Measurements from ENCODE around the gene RALGPS1.
A peak's percentile ranks its signal among the peaks of the same experiment; 100 is the strongest.

RALGPS1 gene

DNA sequence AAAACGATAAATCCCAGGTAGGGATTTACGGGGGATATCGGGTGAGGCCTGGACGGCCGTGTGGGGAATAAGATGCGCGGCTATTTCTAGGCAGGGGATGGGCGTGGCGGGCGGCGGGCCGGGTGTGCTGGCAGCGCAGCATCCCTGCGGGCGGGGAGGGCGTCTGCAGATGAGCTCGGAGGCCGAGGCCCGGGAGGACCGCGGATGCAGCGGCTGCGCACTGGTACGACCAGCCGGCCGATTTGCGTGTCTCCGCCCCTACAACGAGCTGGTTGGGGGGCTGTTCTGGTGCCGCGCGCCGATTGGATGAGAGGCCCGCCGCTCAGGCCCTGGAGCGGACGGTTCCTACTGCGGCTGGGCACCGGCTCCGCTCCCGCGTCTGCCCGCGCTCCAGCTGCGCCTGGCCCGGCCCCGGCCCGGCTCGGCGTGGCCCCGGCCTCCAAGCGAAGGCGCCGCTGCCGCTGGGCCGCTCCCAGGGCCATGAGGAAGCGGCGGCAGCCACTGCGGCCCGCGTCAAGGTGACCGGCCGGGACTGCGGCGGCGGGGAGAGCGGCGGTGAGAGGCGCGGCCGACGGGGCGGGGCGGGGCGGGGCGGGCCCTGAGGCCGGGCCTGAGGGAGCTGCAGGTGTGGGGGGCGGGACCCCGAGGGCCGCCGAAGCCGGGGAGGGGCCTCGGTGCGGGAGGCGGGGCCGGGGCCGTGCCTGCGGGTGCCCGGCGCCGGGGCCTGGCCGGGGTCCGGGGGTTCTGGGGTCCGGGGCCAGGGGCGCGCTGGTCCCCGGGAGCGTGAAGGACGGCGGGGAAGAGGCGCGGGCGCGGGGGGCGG lies at the start of gene RALGPS1:
Gene RALGPS1, plus strand, starts transcription at position 325 of the 823 bp plus-strand sequence. CDS start 47,508 bp downstream, outside the sequence.
- peak; percentile 70 for DNase-seq (ENCODE audit: low read depth)

- DNase-seq (ENCODE audit: low read depth), result no peak
Observed at GRCh38 chr9:126869368-126869767, 45.2 kb upstream of the RALGPS1 start.

DNA sequence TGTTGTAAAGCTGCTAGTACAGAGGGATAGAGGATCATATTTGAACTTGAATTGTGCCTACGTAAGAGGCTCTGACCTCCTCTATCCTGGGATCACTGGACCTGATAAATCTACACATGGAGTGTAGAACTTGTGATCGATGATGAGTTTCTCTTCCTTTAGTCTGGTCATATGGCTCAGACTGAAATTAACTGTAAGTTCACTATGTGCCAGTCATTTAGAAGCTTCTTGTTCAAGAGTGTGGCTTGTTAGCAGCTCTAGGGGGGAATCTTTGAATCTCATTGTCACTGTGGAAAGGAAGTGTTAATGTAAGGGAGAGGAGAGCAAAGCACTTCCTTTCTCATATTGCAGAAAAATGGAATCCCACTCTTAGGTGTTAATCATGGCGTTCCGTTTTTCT lies 42.1 kb upstream of the RALGPS1 start:
- DNase-seq (ENCODE audit: low read depth), result no peak

DNA sequence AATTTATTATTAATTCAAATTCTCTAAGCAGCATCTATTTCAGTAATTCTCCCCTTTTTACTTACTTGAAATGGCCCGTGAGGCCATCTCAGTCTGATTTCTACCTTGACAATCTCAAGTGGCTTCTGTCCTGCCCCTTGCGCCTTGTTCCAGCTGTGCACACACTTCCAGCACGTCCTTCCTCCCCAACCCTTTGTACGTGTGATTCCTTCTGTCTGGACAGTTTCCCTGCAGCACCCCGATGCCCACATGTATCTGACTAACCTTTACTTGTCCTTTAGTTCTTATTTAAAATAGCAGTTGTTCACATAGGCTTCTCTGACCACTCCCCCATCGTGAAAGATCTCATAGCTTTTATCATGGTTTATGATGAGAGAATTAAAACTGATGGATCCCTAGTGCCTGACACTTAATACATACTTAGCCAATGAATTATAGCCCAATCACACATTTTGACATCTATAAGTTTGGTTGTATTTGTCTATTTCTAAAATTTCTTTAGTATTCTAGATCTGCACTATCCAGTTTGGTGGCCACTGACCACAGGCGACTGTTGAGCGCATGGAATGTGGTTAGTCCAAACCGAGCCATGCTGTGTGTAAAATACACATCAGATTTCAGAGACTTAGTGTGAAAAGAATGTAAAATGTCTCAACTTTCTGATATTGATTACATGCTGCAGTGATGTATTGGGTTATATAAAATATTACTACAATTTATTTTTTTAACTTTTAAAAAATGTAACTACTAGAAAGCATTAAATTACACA lies 39.9 kb upstream of the RALGPS1 start:
- DNase-seq (ENCODE audit: low read depth), result no peak

GRCh38 chr9:126875756-126876510 lies 38.6 kb upstream of the RALGPS1 start:
- DNase-seq (ENCODE audit: low read depth), result no peak

GRCh38 chr9:126876531-126876930 lies 38.1 kb upstream of the RALGPS1 start:
- no peak for DNase-seq (ENCODE audit: low read depth)

GRCh38 chr9:126877418-126877817 lies 37.2 kb upstream of the RALGPS1 start:
- no peak for DNase-seq (ENCODE audit: low read depth)

DNA sequence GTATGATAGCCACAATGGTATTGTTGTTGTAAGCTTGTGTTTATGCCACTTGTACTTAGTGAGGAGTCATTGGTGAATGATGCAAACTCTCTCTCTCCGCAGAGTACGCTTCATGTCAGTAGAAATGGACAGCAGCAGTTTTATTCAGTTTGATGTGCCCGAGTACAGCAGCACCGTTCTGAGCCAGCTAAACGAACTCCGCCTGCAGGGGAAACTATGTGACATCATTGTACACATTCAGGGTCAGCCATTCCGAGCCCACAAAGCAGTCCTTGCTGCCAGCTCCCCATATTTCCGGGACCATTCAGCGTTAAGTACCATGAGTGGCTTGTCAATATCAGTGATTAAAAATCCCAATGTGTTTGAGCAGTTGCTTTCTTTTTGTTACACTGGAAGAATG lies 35.3 kb upstream of the RALGPS1 start:
- no peak for DNase-seq (ENCODE audit: low read depth)

DNA sequence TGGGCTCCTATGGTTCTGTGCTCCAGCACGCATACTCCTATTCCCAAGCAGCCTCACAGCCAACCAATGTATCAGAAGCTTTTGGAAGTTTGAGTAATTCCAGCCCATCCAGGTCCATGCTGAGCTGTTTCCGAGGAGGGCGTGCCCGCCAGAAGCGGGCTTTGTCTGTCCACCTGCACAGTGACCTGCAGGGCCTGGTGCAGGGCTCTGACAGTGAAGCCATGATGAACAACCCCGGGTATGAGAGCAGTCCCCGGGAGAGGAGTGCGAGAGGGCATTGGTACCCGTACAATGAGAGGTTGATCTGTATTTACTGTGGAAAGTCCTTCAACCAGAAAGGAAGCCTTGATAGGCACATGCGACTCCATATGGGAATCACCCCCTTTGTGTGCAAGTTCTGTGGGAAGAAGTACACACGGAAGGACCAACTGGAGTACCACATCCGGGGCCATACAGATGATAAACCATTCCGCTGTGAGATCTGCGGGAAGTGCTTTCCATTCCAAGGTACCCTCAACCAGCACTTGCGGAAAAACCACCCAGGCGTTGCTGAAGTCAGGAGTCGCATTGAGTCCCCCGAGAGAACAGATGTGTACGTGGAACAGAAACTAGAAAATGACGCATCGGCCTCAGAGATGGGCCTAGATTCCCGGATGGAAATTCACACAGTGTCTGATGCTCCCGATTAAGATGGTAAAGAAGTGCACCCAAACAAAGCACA lies 34.2 kb upstream of the RALGPS1 start:
- DNase-seq (ENCODE audit: low read depth), result no peak

DNA sequence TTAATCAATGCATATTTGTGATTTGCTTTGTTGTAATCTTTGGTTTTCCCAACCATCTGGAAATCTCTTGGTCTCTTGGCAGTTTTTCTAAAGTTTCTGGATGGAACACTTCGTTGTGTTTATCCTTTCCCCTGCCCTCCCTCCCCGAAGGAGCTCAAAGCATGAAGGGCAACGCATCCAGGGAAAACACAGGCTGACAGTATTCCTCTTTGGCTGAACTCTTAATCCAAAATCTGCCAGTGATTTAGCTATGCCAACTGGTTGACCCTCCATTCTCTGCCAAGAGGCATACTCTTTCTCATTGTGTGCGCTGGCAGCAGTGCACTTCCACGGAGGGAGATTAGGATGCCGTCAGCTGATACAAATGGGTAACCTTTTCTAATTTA lies 33.6 kb upstream of the RALGPS1 start:
- DNase-seq (ENCODE audit: low read depth), result no peak

- DNase-seq (ENCODE audit: low read depth), result no peak
Observed at GRCh38 chr9:126882746-126883145, 31.8 kb upstream of the RALGPS1 start.

- no peak for DNase-seq (ENCODE audit: low read depth)
Observed at GRCh38 chr9:126883636-126884035, 30.9 kb upstream of the RALGPS1 start.

DNA sequence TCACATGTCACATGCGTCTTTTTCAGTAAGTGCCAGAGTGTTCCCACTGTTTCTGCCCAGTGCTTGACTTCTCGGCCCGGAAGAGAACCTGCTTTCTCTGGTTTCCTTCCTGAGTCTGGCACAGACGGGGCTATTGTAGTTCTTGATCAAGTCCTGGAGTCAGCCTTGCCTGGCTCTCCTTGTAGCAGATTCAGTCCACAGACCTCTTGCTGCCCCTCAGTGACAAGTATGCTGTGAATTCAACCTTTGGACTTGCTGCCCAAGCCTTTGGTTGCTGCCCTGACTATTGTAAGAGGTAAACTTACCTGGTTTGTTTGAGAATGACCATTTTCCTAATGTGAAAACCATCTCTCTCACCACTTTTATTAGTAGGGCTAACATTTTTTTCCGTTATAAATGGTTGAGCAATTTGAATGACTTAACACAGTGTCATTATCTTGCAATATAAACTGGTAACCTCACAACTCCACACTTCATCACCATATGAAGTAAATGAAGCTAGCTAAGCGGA lies 29.4 kb upstream of the RALGPS1 start:
- no peak for DNase-seq (ENCODE audit: low read depth)

- no peak for DNase-seq (ENCODE audit: low read depth)
Observed at GRCh38 chr9:126886034-126886822, 28.4 kb upstream of the RALGPS1 start.

- DNase-seq (ENCODE audit: low read depth), result no peak
Observed at GRCh38 chr9:126886897-126887296, 27.7 kb upstream of the RALGPS1 start.

DNA sequence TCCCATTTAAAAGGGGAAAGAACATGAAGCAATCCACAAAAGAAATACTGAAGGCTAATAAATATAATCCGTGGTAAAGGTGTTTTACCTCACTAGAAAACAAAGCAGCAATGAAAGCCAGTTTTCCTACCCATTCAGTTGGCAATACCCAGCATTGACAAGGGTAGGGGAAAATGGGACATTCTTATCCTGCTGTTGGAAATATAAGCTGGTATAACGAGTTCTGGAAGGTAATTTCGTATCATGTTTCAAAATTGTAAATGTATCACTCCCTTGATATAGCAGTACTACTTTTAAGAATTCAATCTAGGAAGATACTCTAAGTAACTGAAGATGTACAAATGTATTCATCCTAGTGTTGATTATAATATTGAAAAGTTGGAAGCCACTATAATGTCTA lies 22.9 kb upstream of the RALGPS1 start:
- no peak for DNase-seq (ENCODE audit: low read depth)

DNA sequence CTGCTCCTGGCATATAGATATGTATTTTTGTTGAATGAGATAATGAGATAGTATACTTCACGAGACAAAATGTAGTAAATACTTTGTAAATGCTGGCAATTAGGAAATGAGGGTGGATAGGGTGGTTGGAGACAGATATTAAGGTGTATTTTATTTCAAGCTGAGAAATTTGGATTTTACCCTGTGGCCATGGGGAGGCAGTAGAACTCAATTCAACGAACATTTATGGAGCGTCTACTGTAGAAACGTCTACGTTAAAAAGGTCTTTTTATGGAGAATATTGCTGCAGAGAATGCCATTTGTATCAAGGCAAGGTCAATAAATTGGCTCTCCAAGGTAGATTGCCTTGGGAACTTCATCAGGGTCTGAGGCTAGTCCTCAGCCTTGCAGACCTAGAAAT lies 21.5 kb upstream of the RALGPS1 start:
- DNase-seq (ENCODE audit: low read depth), result no peak

- DNase-seq (ENCODE audit: low read depth), result no peak
Observed at GRCh38 chr9:126894052-126894603, 20.5 kb upstream of the RALGPS1 start.

GRCh38 chr9:126902210-126902609 lies 12.4 kb upstream of the RALGPS1 start:
- no peak for DNase-seq (ENCODE audit: low read depth)

GRCh38 chr9:126904586-126904985 lies 10.0 kb upstream of the RALGPS1 start:
- no peak for DNase-seq (ENCODE audit: low read depth)

GRCh38 chr9:126906091-126906490 lies 8.5 kb upstream of the RALGPS1 start:
- no peak for DNase-seq (ENCODE audit: low read depth)

All from stimulated activated CD8-positive, alpha-beta memory T cell treated with anti-CD3 and anti-CD28 coated beads, Interleukin-15, amount 100 ng/mL, for 1 hour (primary cell).